Heart left ventricle (tissue), 13 donors: Measurements from ENCODE around the gene MTCH2.
"Not testable (repeated sequence)": the region's sequence is repeated elsewhere in the genome, so short reads cannot be mapped to it uniquely, and the experiment has no call there.

ENCODE experiments used
- CTCF ChIP-seq, 12 donors: fragments of 200-600 bp; sonication (generic) in 4 of 12; IDR thresholded peaks; one replicate each; pipeline versions ENCODE4 v1.5.0 to v1.8.0; 2018 to 2022; ENCODE audit warnings: antibody characterized with exemption in 12 of 12, mild to moderate bottlenecking in 5 of 12
- POLR2A ChIP-seq, 2 donors: fragments of 450-650 bp; IDR thresholded peaks; one replicate each; pipeline ENCODE4 v1.6.1; 2017; ENCODE audit warnings: antibody characterized with exemption in 2 of 2, mild to moderate bottlenecking in 2 of 2, moderate library complexity in 2 of 2
- donor health status: ischemic (EF 13 %, LVEDD 7.1; RV severe dilation, severe dysfunction).
- donor health status: DM: no; HTN: yes; CAD: no.
- donor health status: DM: no; HTN: no; CAD: no.
- donor health status: ischemic (EF 25% LVEDD 6.9; RV normal size, moderate dysfunction).
- donor health status: ischemic (EF 25% LVEDD 5.7; RV mildly dilated, moderate dysfunction).
- donor health status: ischemic (EF 35%, LVEDD 5.7; RV mildly dilated, moderate dysfunction).
- donor health status: nonischemic (EF 11% LVEDD 7.7; RV severe dilation, severe dysfunction).
- donor health status: DM: yes; HTN: yes; CAD: no.
- donor health status: PGD.
- donor health status: ischemic (EF 29% LVEDD 5.4; RV normal size, mild dysfunction).
- donor health status: nonischemic (EF 23%, LVEDD 6.1; RV moderate dilation, normal function).

- not testable (repeated sequence) for TF ChIP-seq CTCF, POLR2A (IDR thresholded peaks at IDR 0.05)
These were observed 22.6 kb upstream of the MTCH2 start for GRCh38 chr11:47664936-47665335.
